Measurements from ENCODE around the gene UGP2. TPM values are rescaled to one million over a fixed set of nuclear protein-coding genes. Genes with fewer than 3 reads are reported as not detected.

The UGP2 gene
- total and polyA plus RNA-seq, 2 of the 4 experiments (the other 2 are of a cell fraction), result 45.0 to 58.8 TPM

- Histone ChIP-seq H3K4ac (ENCODE audit: low read depth, low read length) (no peak overlapping the region), H4K20me1 (ENCODE audit: insufficient read depth, low read length) (no peaks in the 10 kb centered on the region), H3K18ac (ENCODE audit: low read depth, low read length) (no peak overlapping the region), H3K9ac (ENCODE audit: low read depth, low read length) (no peak overlapping the region), H2AK9ac (replicated peaks; ENCODE audit: low read depth, low read length, poor library complexity) (no peak overlapping the region), H3K56ac (ENCODE audit: extremely low read depth, insufficient read depth, low read length) (no peak overlapping the region), H4K91ac (ENCODE audit: insufficient read depth, low read depth, low read length) (no peak overlapping the region), H3K27ac (ENCODE audit: insufficient read depth, low read length) (no peak overlapping the region), H3K4me3 (ENCODE audit: insufficient read depth, low read depth, low read length) (no peak overlapping the region), H3K14ac (replicated peaks; ENCODE audit: low read depth, low read length) (no peak overlapping the region), H3K4me2 (ENCODE audit: low read depth, low read length) (no peak overlapping the region), H3K27me3 (ENCODE audit: control insufficient read depth, insufficient read depth, low read length) (no peaks in the 10 kb centered on the region), H2BK20ac (ENCODE audit: low read depth, low read length) (no peak overlapping the region), H4K8ac (ENCODE audit: low read depth in 2 of 2, low read length in 2 of 2) (no peak overlapping the region), H3K9me3 (ENCODE audit: control insufficient read depth, insufficient read depth, low read length) (no peaks in the 10 kb centered on the region), H2BK120ac (ENCODE audit: low read depth, low read length) (no peak overlapping the region), H2BK15ac (ENCODE audit: low read depth, low read length) (no peak overlapping the region), H3K4me1 (ENCODE audit: control insufficient read depth, insufficient read depth, low read length) (no peaks in the 10 kb centered on the region), H3K9me1 (ENCODE audit: insufficient read depth, low read length) (peaks cover 3% of the 10 kb centered on the region; the same call in 1 of the 2 replicates), H2AK5ac (ENCODE audit: low read depth, low read length) (no peak overlapping the region), H2BK5ac (ENCODE audit: low read depth, low read length, poor library complexity, severe bottlenecking) (no peak overlapping the region), H3K36me3 (ENCODE audit: control insufficient read depth, insufficient read depth, low read length) (peaks cover 22% of the 10 kb centered on the region), H3K79me1 (ENCODE audit: low read depth in 1 of 2, low read length in 2 of 2) (peaks cover 4 to 21% of the 10 kb centered on the region in 2 experiments; a peak in 3 of 4 replicates), H3K23ac (ENCODE audit: low read depth, low read length) (no peak overlapping the region), H4K5ac (ENCODE audit: low read depth, low read length) (no peak overlapping the region), H2AFZ (replicated peaks; ENCODE audit: low read length, poor library complexity) (no peak overlapping the region)
- dilution Hi-C loops (cut with HindIII; ENCODE audit: low sequenced_read_pairs, unreplicated experiment) (no loop called here), in situ Hi-C loops (cut with MboI; ENCODE audit: low sequenced_read_pairs) (loop anchor here (10.0 kb wide), 1 partner anchor 202 kb away; no protein-coding TSS in a partner anchor), intact Hi-C loops (cut with micrococcal nuclease) (loop anchor here (5.0 kb wide), 1 partner anchor 299 kb away; the partner anchor contains the start of genes MDH1 and WDPCP)
- POLR2A ChIA-PET (ENCODE audit: unreplicated experiment), result no interaction called here
- CTCF ChIA-PET, result no interaction called here
- TF ChIP-seq CTCF (conservative IDR thresholded peaks at IDR 0.05; ENCODE audit: low read depth, low read length), result no peak
- TF ChIP-seq BHLHE40 (IDR thresholded peaks at IDR 0.05; ENCODE audit: low read depth, low read length), result no peak
- TF ChIP-seq RCOR1 (IDR thresholded peaks at IDR 0.05; ENCODE audit: insufficient replicate concordance, low read length), result no peak
- no peak for TF ChIP-seq USF2 (IDR thresholded peaks at IDR 0.05; ENCODE audit: low read depth, low read length)
- TF ChIP-seq ELK1 (IDR thresholded peaks at IDR 0.05; ENCODE audit: borderline replicate concordance, low read depth, low read length), result no peak
- no peak for TF ChIP-seq MAFK (IDR thresholded peaks at IDR 0.05; ENCODE audit: low read depth, low read length)
- TF ChIP-seq POLR2A (IDR thresholded peaks at IDR 0.05; ENCODE audit: low read depth, low read length), result no peak
- no peak for TF ChIP-seq RAD21 (IDR thresholded peaks at IDR 0.05; ENCODE audit: low read length)
- no peak for TF ChIP-seq FOS (IDR thresholded peaks at IDR 0.05; ENCODE audit: low read depth, low read length)
- no peak for TF ChIP-seq NFE2L2 (IDR thresholded peaks at IDR 0.05; ENCODE audit: low read depth, low read length)
- no peak for TF ChIP-seq CHD1 (IDR thresholded peaks at IDR 0.05; ENCODE audit: low read depth, low read length)
- TF ChIP-seq SMC3 (IDR thresholded peaks at IDR 0.05; ENCODE audit: low read depth, low read length), result no peak
- TF ChIP-seq MAZ (IDR thresholded peaks at IDR 0.05; ENCODE audit: borderline replicate concordance, low read depth, low read length), result no peak
- TF ChIP-seq MXI1 (IDR thresholded peaks at IDR 0.05; ENCODE audit: borderline replicate concordance, low read depth, low read length), result no peak
- TF ChIP-seq CEBPB (IDR thresholded peaks at IDR 0.05; ENCODE audit: low read depth, low read length), result no peak
- WGBS, 2 experiments (ENCODE audit: extremely low coverage in 2 of 2, insufficient read length in 1 of 2), result 88% methylated on average over 1 of the region's 2 CpGs; no CpG with 5 or more reads in 1 of the 2 experiments
- no TSS peak for BruUV-seq (replicated peaks)
- DNase-seq (no peak), ATAC-seq (ENCODE audit: low read depth) (no peak)
These were observed 44.7 kb downstream of the UGP2 start for GRCh38 chr2:63886445-63886844.
